ENCODE results near the gene TBC1D22A. TPM values are rescaled to one million over a fixed set of nuclear protein-coding genes. Genes with fewer than 3 reads are reported as not detected.
A peak's percentile ranks its signal among the peaks of the same experiment; 100 is the strongest.

The TBC1D22A gene
- total RNA-seq, 1 donor: 17.7 TPM

- Histone ChIP-seq H3K9me3 (ENCODE audit: low read depth, low read length) (no peaks in the 10 kb centered on the region), H2AFZ (ENCODE audit: low read length) (peak overlapping the region; percentile 68), H3K36me3 (ENCODE audit: insufficient read depth, low read length) (no peaks in the 10 kb centered on the region), H3K27me3 (ENCODE audit: insufficient read depth, low read length) (no peaks in the 10 kb centered on the region), H3K4me3 (ENCODE audit: insufficient read depth, low read length) (peak overlapping the region; percentile 5), H3K79me2 (ENCODE audit: insufficient read depth, low read length) (no peaks in the 10 kb centered on the region), H4K20me1 (ENCODE audit: insufficient read depth, low read length) (no peaks in the 10 kb centered on the region), H3K4me1 (ENCODE audit: insufficient read depth, low read length) (peaks cover 38% of the 10 kb centered on the region), H3K4me2 (ENCODE audit: insufficient read depth, low read length) (peak overlapping the region; percentile 70), H3K27ac (ENCODE audit: low read depth, low read length) (peak overlapping the region; percentile 94)
- no peak for TF ChIP-seq CTCF (IDR thresholded peaks at IDR 0.05; ENCODE audit: extremely low read depth, low read depth, low read length)
- DNase-seq (ENCODE audit: insufficient read length, low spot score, missing footprints): no peak
These were observed 7.6 kb upstream of the TBC1D22A start for GRCh38 chr22:46754826-46755225.

- no peak for TF ChIP-seq CTCF (IDR thresholded peaks at IDR 0.05; ENCODE audit: extremely low read depth, low read depth, low read length)
- no peaks in the 10 kb centered on the region for H3K79me2 ChIP-seq (ENCODE audit: insufficient read depth, low read length)
- H3K9me3 ChIP-seq (ENCODE audit: low read depth, low read length): no peaks in the 10 kb centered on the region
- H3K36me3 ChIP-seq (ENCODE audit: insufficient read depth, low read length): no peaks in the 10 kb centered on the region
- no peak for DNase-seq (ENCODE audit: insufficient read length, low spot score, missing footprints)
- H3K4me2 ChIP-seq (ENCODE audit: insufficient read depth, low read length): no peak overlapping the region
- H3K4me1 ChIP-seq (ENCODE audit: insufficient read depth, low read length): peaks cover 31% of the 10 kb centered on the region
- no peaks in the 10 kb centered on the region for H4K20me1 ChIP-seq (ENCODE audit: insufficient read depth, low read length)
- no peaks in the 10 kb centered on the region for H3K27me3 ChIP-seq (ENCODE audit: insufficient read depth, low read length)
- H3K27ac ChIP-seq (ENCODE audit: low read depth, low read length): no peak overlapping the region
- no peak overlapping the region for H3K4me3 ChIP-seq (ENCODE audit: insufficient read depth, low read length)
- H2AFZ ChIP-seq (ENCODE audit: low read length): no peak overlapping the region
These were observed 6.9 kb upstream of the TBC1D22A start for GRCh38 chr22:46755525-46755924.

GRCh38 chr22:46756097-46756496, 6.4 kb upstream of the TBC1D22A start:
- Histone ChIP-seq H3K79me2 (ENCODE audit: insufficient read depth, low read length) (no peaks in the 10 kb centered on the region), H3K27me3 (ENCODE audit: insufficient read depth, low read length) (no peaks in the 10 kb centered on the region), H3K9me3 (ENCODE audit: low read depth, low read length) (no peaks in the 10 kb centered on the region), H4K20me1 (ENCODE audit: insufficient read depth, low read length) (no peaks in the 10 kb centered on the region), H3K27ac (ENCODE audit: low read depth, low read length) (no peak overlapping the region), H3K4me3 (ENCODE audit: insufficient read depth, low read length) (no peak overlapping the region), H2AFZ (ENCODE audit: low read length) (no peak overlapping the region), H3K4me1 (ENCODE audit: insufficient read depth, low read length) (peaks cover 25% of the 10 kb centered on the region), H3K4me2 (ENCODE audit: insufficient read depth, low read length) (no peak overlapping the region), H3K36me3 (ENCODE audit: insufficient read depth, low read length) (no peaks in the 10 kb centered on the region)
- DNase-seq (ENCODE audit: insufficient read length, low spot score, missing footprints): peak; percentile 17
- no peak for TF ChIP-seq CTCF (IDR thresholded peaks at IDR 0.05; ENCODE audit: extremely low read depth, low read depth, low read length)

- H3K79me2 ChIP-seq (ENCODE audit: insufficient read depth, low read length): peaks cover 9% of the 10 kb centered on the region
- no peak for TF ChIP-seq CTCF (IDR thresholded peaks at IDR 0.05; ENCODE audit: extremely low read depth, low read depth, low read length)
- no peak overlapping the region for H3K4me3 ChIP-seq (ENCODE audit: insufficient read depth, low read length)
- DNase-seq (ENCODE audit: insufficient read length, low spot score, missing footprints): no peak
- H3K4me1 ChIP-seq (ENCODE audit: insufficient read depth, low read length): peaks cover 31% of the 10 kb centered on the region
- H3K27ac ChIP-seq (ENCODE audit: low read depth, low read length): no peak overlapping the region
- H3K4me2 ChIP-seq (ENCODE audit: insufficient read depth, low read length): no peak overlapping the region
- no peaks in the 10 kb centered on the region for H3K36me3 ChIP-seq (ENCODE audit: insufficient read depth, low read length)
- no peaks in the 10 kb centered on the region for H3K9me3 ChIP-seq (ENCODE audit: low read depth, low read length)
- H2AFZ ChIP-seq (ENCODE audit: low read length): no peak overlapping the region
- no peaks in the 10 kb centered on the region for H3K27me3 ChIP-seq (ENCODE audit: insufficient read depth, low read length)
- no peaks in the 10 kb centered on the region for H4K20me1 ChIP-seq (ENCODE audit: insufficient read depth, low read length)
These were observed 5.3 kb upstream of the TBC1D22A start for GRCh38 chr22:46757104-46757503.

Measured in osteoblast (primary cell).